IPS-NIHi7 (cell line): ENCODE results near the gene GPR55.

Experiments used
- DNase-seq: peaks from one replicate; pipeline ENCODE4 v3.0.0; 2012; ENCODE audit warnings: mixed read lengths; ENCODE audit errors: extremely low spot score

GPR55 gene

DNA sequence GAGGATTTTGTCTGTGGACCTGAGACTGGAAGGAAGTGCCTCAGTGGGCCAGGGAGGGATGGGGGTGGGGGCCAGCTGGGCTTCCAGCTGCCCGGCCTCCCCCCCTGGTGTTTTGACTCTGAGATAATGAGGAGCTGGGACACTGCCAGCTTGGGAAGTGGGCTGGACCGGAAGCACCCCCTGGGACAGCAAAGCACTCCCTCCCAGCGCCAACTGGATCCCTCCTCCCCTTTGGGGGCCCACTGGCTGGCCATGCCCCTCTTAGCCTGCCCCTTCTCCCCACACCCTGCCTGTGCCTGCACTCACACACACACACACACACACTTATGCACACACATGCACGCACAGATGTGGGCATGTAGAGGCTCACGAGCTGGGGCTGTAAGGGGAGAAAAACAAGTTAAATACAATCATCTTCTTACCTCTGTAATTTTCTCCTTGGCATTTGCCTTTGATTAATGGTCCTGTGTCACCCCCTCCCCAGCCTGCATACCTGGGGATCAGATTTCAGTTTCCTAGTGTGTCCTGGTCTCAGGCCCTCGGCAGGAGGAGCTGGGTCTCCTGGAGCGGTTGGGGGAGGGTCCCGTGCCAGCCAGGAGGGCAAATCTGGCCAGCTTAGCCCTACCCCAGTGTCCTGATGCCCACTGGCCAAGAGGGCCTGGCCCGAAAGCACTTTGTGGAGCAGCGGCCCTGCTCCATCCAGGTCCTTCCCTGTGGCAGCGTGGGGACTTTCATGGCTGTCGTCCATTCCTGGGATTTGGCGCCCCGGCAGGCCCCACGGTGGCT lies 56.7 kb downstream of the GPR55 start:
- peak; percentile 52 for DNase-seq

DNA sequence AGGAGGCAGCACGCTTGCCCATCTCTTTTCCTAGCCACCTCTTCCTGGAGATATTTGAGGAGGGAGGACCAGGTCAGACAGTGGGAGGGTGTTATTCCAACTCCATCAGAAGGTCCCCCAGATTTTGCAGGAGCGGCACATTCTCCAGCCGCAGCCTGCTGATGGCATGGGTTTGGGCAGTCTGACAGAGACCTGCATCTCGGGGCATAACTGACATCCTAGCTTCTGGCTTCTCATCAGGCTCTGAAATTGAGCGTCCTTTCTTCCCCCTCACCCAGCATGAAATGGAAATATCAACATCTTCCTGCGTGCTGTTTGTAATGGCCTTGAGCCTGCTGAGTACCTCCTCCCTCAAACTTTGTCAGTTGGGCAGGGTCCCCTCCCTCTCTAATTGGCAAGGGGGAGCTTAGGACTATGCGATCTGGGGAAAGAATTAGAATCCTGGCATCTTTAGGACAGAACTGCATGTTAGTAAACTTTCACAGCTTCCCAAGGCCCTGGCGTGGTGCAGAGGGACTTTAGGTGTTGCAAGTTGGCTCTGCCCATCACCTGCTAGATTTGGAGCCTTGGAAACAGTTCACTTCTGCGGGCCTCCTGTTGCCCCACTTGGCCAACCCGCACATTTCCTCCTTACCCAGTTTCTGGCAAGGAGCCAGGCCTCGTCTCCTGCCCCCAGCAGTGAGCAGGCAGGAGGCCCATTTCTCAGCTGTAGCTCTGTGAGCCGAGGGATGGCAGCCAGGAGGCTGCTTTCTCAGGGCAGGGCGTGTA lies 58.1 kb downstream of the GPR55 start:
- DNase-seq, result no peak

DNA sequence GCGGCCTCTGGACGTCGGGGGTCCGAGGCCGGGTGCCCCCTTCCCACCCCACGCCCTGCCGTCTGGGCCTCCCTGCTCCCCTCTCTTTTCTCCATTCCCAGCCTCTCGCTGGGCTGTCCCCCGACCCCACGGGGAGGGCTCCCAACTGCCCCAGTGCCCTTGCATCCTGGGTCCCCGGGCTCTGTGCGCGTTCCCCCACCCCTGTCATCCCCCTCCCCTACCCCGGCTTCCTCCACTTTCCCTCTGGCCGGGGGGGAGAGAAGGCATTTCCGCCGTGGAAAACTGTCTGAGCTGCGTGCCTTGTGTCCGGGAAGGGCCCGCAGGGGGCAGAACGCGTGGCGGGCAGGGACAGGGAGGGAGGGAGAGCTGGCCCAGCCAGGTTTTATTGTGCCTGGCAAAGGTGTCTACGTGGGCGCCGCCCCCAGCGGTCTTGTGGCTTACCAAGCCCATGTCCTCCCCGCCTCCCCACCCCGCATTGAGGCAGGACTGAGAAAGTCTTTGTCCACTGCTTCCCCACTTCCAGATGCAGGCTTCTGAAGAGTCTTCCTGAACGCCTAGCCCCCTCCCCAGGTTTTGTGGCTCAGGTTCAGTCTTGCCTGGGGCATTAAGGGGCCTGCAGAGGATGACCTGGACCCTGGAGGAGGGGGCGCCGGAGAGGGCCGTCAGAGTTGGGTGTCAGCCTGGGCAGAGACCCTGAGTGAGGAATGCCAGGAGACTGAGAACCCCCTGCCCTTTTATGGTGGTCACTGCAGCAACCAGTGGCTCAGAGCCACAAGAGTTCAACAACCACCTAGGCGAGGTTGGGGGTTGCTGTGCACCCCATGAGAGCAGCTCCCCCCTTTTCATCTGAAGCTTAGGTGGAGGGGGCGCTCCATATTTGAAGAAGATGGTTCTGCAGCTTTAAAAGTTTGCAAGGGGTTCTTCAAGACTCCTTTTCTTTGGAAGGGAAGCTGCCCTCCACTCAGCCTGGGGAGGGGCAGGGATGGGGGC lies 59.0 kb downstream of the GPR55 start:
- DNase-seq, result peak; percentile 48

DNA sequence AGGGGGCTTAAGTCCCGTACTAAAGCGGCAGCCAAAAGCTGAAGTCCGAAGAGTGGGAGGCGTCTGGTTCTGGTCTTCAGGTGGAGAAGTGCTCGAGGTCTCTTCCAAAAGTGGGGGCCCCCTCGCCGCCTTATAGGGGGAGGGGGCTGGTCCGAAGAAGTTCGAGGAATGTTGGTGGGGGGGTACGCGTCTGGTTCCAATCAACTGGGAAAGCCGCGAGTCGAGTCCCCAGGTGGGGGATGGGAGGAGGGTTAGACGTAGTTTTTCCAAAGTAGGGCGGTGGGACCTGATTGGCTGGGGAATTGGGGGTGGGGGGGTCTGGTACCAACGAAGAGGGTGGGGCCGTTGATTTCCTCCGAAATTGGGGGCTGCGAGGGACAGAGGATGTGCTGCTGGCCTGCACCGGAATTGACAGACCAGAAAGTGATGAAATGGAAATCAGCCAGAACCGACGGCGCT lies 59.7 kb downstream of the GPR55 start:
- peak; percentile 52 for DNase-seq

DNA sequence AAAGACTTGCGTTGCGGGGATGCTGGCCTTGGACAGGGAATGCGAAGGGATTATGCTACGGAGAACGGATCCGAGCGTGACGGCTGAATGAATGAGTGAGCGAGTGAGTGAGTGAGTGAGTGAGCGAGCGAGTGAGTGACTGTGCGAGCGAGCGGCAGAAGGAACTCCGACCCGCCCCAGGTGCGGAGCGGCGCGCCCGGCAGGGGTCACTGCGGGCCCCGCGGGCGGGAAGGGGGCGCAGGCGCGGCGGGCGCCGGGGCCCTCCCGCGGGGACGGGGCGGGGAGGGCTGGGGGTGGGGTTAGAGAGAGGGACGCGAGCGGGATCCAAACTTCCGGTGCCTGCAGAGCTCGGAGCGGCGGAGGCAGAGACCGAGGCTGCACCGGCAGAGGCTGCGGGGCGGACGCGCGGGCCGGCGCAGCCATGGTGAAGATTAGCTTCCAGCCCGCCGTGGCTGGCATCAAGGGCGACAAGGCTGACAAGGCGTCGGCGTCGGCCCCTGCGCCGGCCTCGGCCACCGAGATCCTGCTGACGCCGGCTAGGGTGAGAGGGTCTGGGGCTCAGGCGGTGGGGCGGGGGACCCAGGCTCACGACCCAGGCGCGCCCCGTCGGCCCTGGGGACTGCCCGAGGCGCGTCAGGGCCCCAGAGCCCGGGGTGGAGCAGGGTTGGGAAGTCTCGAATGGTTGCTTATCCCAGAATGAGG lies 60.3 kb downstream of the GPR55 start, which contains the start of gene ITM2C:
Gene ITM2C, plus strand, starts transcription at position 338 of the 702 bp plus-strand sequence. Its CDS starts 84 bp downstream, at position 422.
- DNase-seq, result peak; percentile 78

DNA sequence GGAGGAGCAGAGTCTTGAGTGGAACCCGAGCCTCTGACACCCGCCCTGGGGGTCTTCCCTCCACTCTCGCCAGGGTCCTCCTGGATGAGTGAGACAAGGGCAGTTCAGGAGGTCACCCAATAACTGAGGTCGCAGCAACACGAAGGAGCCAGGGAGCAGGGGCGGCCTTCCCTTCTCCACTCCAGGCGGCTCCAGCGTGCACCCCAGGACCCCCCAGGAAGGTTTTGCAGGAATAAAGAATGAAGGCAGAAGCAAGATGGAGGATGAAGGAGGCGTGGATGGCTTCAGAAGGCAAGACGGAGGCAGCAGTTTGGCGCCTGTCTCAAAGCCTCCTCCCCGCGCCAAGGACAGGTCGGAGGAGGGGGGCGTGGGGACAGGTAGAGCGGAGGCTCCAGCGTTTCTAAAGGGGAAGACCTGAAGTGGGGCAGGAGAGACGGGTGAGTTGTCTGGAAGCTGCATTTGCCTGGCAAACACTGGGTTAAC lies 60.9 kb downstream of the GPR55 start:
- no peak for DNase-seq

DNA sequence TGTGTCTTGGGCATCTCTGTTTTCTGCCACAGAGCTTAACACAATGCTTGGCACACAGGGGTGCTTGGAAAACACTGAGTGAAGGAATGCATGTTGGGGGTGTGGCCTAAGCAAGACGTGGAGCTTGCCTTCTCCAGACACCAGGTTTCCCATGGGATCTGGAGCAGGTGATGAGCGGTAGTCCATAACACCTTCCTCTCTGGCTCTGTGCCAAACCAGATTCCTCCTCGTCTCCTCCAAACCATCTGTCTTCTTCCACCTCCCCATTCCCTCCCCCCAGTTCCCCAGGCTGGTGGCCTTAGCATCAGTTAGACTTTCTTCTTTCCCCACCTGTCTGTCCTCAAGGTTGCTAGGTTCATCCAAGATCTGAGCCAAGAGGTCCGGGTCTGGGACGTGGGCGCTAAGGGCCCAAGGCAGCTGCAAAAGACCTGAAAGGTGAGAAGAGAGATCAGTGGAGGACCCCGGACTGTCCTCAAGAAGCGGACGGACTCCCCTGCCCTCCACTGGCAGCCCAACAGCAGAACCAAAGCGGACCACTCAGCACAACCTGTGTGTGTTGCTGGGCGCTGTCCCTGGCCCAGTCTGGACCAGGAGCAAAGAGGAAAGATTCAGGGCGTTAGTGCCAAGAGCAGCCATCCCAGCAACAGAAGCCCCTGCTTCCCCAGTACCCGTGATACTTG lies 61.5 kb downstream of the GPR55 start:
- no peak for DNase-seq

DNA sequence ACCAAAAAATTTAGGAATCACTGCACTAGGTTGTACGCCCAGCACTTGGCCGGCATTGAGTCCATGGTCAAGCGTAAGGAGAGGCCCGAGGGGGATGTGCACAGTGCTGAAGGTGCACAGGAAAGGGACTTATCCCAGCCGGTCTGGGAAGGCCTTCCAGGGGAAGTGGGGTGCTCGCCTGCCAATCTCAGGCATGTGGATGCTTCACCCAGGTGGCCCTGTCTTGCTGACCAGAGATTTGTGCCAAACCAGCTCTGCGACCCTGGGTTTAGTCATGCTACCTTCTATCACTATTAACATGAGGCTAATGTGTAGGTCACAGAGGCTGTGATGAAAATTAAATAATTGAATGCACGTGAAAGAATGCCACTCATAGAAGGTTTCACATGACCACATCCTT lies 62.0 kb downstream of the GPR55 start:
- DNase-seq, result no peak

DNA sequence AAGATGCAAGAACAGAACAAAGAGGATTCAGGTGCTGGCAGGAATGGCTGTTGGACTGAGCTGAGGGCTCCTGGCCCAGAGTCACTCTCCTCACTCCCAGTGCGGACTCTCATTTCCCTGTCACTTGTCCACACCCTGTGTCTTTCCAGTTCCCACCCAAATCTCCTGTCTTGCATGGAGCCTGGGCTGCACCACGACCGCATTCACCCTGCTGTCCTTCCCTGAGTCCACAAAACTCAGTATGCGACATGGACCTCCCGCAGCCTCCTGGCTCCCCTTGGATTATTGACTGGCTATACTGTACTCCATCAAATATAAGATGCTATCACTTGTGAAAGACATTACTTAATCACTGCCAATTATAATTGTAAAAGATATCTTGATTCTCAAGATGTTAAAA lies 62.8 kb downstream of the GPR55 start:
- no peak for DNase-seq

DNA sequence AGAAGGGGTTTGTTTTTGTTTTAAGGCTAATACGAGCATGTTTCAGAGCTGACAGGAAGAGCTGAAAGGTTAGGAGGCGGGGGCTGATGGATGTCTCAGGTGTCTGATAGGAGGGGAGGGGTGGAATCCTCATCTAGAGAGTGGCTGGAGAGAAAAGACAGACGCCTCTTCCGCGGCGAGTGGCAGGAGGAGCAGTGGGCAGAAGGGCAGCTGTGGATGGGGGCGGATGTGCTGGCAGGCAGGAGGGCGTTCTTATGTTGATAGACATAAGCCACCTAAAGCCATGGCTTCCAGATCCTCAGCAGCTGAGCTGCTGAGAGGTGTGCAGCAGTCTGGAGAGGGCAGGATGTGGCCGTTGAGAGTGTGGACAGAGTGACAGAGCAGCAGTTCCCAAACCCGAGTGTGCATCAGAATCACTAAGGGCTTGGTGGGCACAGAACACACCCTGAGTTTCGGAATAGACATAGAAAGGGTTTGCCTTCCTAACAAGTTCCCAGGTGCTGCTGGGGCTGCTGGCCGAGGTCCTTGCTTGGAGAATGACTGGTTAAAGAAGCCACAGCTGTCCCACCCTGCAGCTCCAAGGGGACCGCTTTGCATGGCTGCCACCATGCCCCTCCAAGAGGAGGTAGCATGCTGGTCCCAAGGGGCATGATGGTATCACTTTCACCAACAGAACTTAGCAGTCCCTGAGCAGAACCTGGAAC lies 63.3 kb downstream of the GPR55 start:
- DNase-seq, result peak; percentile 60
